Lower lobe of right lung (tissue), 2 donors: ENCODE data around the gene PRDM11. TPM values are rescaled to one million over a fixed set of nuclear protein-coding genes. Genes with fewer than 3 reads are reported as not detected.

ENCODE experiments used
- ATAC-seq, 2 donors: fragments of 200-7000 bp; cut with Tn5 transposase; one replicate each; pipeline ENCODE4 v1.9.1; 2020 to 2022; ENCODE audit warnings: mild to moderate bottlenecking in 2 of 2, moderate library complexity in 2 of 2
- DNase-seq: peaks from one replicate; pipeline ENCODE4 v3.0.0-alpha.2; 2020
- H3K27ac ChIP-seq: fragments of 200-600 bp; one replicate; pipeline ENCODE4 v1.8.0; 2022
- H3K27me3 ChIP-seq: fragments of 200-600 bp; one replicate; pipeline ENCODE4 v1.8.0; 2022; ENCODE audit warnings: low read depth
- H3K36me3 ChIP-seq: fragments of 200-600 bp; one replicate; pipeline ENCODE4 v1.8.0; 2022; ENCODE audit warnings: mild to moderate bottlenecking
- H3K4me1 ChIP-seq: fragments of 200-600 bp; one replicate; pipeline ENCODE4 v1.8.0; 2022
- H3K4me3 ChIP-seq: fragments of 200-600 bp; one replicate; pipeline ENCODE4 v1.8.0; 2022; ENCODE audit warnings: mild to moderate bottlenecking
- H3K9me3 ChIP-seq: fragments of 200-600 bp; one replicate; pipeline ENCODE4 v1.8.0; 2022
- intact Hi-C: fragments of 100-400 bp; cut with DNase I; formaldehyde crosslinking; loops from one replicate; pipeline ENCODE4 v1.11.0; 2022
- total RNA-seq: library from RNA; stranded (reverse); fragmentation: NEBNext Ultra II Directional; extraction: Animal tissue kit (Norgen Biotek cat#: 25700); gene quantifications from one replicate; pipeline ENCODE4 v1.2.1, GENCODE V29; 2021
- TF ChIP-seq, protein P1 (sequence below): fragments of 200-600 bp; IDR thresholded peaks from one replicate; pipeline ENCODE4 v1.8.0; 2022; ENCODE audit warnings: antibody characterized with exemption, mild to moderate bottlenecking
- donor health status: DM: no; HTN: yes; CAD: no; lungs with severe emphysema.

Gene PRDM11
- total RNA-seq, 1 donor from 2014 or later: 15.1 TPM

DNA sequence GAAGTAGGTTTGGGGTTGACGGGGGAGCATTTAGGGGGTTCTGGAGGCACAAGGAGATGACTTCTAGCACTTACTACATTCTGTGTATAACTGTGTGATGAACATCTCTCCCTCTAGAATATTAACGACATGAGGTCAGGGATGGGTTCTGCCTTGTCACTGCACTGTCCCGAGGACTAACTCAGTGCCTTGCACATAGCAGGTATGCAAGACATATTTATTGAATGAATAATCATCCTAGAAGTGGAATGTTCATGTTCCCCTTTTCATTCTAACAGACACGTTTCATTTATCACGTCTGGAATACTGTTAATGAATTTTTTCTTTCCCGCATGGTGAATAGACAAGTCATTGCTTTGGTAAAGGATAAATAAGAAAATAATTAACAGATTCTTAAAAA, 127.1 kb downstream of the PRDM11 start:
- intact Hi-C loops: no loop called here
- DNase-seq: no peak
- H3K4me3 ChIP-seq: no peak overlapping the region
- peaks cover 6% of the 10 kb centered on the region for H3K27me3 ChIP-seq
- H3K36me3 ChIP-seq: no peaks in the 10 kb centered on the region
- TF ChIP-seq, protein P1, sequence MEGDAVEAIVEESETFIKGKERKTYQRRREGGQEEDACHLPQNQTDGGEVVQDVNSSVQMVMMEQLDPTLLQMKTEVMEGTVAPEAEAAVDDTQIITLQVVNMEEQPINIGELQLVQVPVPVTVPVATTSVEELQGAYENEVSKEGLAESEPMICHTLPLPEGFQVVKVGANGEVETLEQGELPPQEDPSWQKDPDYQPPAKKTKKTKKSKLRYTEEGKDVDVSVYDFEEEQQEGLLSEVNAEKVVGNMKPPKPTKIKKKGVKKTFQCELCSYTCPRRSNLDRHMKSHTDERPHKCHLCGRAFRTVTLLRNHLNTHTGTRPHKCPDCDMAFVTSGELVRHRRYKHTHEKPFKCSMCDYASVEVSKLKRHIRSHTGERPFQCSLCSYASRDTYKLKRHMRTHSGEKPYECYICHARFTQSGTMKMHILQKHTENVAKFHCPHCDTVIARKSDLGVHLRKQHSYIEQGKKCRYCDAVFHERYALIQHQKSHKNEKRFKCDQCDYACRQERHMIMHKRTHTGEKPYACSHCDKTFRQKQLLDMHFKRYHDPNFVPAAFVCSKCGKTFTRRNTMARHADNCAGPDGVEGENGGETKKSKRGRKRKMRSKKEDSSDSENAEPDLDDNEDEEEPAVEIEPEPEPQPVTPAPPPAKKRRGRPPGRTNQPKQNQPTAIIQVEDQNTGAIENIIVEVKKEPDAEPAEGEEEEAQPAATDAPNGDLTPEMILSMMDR: no peak
- H3K27ac ChIP-seq: no peak overlapping the region
- no peak for ATAC-seq
- no peaks in the 10 kb centered on the region for H3K4me1 ChIP-seq
- no peaks in the 10 kb centered on the region for H3K9me3 ChIP-seq

DNA sequence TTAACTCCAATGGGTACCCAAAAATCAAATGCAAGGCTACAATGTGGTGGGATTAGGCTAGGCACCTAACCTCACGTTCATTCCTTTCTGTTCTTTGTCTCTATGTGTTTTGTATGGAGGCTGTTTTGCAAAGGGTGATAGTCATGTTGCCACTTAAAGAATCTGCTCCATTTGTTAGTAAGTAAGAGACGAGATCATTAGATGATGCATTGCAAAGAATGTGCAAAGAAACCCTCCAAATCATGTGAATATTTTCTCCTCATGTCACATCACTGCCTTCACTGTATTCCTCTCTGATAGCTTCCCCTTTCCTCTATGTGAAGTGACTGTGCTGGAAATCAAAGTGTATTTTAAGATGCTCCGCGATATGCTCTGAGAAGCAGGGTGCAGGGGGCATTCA, 127.8 kb downstream of the PRDM11 start:
- intact Hi-C loops: no loop called here
- no peaks in the 10 kb centered on the region for H3K36me3 ChIP-seq
- H3K27ac ChIP-seq: no peak overlapping the region

DNA sequence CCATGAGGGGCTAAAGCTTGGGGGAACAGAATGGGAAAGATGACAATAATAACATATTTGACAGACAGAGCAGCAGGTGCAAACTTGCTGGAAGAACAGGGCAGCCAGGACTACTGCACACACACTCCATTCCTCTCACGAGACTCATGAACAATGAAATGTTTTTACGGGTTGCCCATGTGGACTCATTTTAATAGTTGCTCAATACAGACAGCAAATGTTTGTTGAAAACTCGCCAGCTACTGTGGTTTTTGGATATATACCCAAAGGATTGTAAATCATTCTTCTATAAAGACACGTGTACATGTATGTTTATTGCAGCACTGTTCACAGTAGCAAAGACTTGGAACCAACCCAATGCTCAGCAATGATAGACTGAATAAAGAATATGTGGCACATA, 129.4 kb downstream of the PRDM11 start:
- DNase-seq (no peak), ATAC-seq (no peak)
- Histone ChIP-seq H3K4me3 (no peak overlapping the region), H3K27ac (no peak overlapping the region), H3K4me1 (no peaks in the 10 kb centered on the region), H3K9me3 (no peaks in the 10 kb centered on the region), H3K36me3 (no peaks in the 10 kb centered on the region), H3K27me3 (no peaks in the 10 kb centered on the region)
- intact Hi-C loops: no loop called here
- TF ChIP-seq, protein P1: no peak

More for the DNA sequence above, 127.8 kb downstream of the PRDM11 start:
- Histone ChIP-seq H3K4me1 (no peaks in the 10 kb centered on the region), H3K9me3 (no peaks in the 10 kb centered on the region), H3K4me3 (no peak overlapping the region), H3K27me3 (no peaks in the 10 kb centered on the region)
- no peak for ATAC-seq
- DNase-seq: no peak
- TF ChIP-seq, protein P1: no peak

DNA sequence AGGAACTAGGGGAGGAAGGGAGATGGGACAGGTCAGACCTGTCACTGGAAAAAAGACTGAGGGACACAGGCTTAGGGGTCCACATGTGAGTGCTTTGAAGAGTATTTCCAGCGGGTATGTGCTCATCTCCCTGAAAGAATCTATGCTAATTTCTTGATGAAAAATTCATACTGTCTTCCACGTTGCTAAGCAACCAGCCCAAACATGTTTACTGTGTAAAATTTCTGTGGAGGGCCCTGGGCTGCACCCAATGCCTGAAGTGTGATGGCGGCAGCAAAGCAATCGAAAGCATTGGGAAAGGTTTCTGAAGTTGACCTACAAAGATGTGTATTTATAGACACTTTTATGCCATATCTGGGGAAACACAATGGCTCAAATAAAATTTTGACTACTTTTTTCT, 132.3 kb downstream of the PRDM11 start:
- intact Hi-C loops: no loop called here
- no peak for DNase-seq
- Histone ChIP-seq H3K4me1 (no peaks in the 10 kb centered on the region), H3K27ac (no peak overlapping the region), H3K9me3 (no peaks in the 10 kb centered on the region), H3K4me3 (no peak overlapping the region), H3K36me3 (no peaks in the 10 kb centered on the region), H3K27me3 (no peaks in the 10 kb centered on the region)
- TF ChIP-seq, protein P1: no peak
- ATAC-seq: no peak

DNA sequence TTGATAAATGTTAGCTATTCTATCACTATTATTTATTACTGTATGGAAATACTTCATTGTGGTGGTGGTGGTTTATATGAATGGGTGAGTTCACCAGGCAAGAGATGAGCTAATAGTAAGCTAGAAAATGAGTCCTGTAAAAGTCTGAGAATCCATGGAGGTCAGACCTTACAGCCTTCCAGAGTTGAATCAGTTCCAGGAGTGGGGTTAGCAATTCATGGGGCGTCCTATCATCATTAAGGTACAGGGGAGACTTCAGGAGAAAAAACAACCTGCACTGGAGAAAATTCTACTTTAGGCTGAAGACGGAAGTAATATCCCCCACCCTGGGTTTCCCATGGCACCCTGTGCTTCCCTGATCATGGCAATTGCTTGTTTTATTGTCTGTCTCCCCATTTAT, 133.2 kb downstream of the PRDM11 start:
- intact Hi-C loops: no loop called here
- H3K4me1 ChIP-seq: no peaks in the 10 kb centered on the region
- ATAC-seq (no peak), DNase-seq (no peak)
- TF ChIP-seq, protein P1: no peak
- no peaks in the 10 kb centered on the region for H3K9me3 ChIP-seq
- H3K36me3 ChIP-seq: no peaks in the 10 kb centered on the region
- no peak overlapping the region for H3K27ac ChIP-seq
- no peak overlapping the region for H3K4me3 ChIP-seq
- peaks cover 8% of the 10 kb centered on the region for H3K27me3 ChIP-seq

DNA sequence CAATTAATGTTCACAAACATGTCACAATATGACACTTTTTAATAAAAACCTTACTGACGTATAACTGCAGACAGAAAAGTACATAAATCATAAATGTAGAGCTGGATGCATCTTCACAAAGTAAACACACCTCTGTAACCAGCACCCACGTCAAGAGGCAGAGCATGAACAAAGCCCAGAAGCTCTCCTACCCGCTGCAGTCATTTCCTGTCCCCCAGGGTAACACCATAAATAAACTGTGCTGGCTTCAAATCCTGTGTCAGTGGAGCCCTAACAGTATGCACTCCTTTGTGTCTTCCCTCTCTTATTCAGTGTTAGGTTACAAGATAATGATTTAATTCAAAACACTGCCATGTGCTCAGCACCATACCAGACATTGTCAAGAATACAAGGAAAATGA, 134.0 kb downstream of the PRDM11 start:
- peaks cover 16% of the 10 kb centered on the region for H3K27me3 ChIP-seq
- ATAC-seq: no peak
- no peak overlapping the region for H3K4me3 ChIP-seq
- no peaks in the 10 kb centered on the region for H3K36me3 ChIP-seq
- intact Hi-C loops: no loop called here
- TF ChIP-seq, protein P1: no peak
- H3K27ac ChIP-seq: no peak overlapping the region
- no peaks in the 10 kb centered on the region for H3K4me1 ChIP-seq
- no peaks in the 10 kb centered on the region for H3K9me3 ChIP-seq
- no peak for DNase-seq
